Right atrium auricular region (tissue), 2 donors: Measurements from ENCODE around the gene AGAP6. TPM values are rescaled to one million over a fixed set of nuclear protein-coding genes. Genes with fewer than 3 reads are reported as not detected.
"Not testable (repeated sequence)": the region's sequence is repeated elsewhere in the genome, so short reads cannot be mapped to it uniquely, and the experiment has no call there.

Experiments
- DNase-seq: peaks from one replicate; pipeline ENCODE4 v3.0.0-alpha.2; 2019; ENCODE audit warnings: low spot score
- H3K27ac ChIP-seq, 2 donors: fragments of 200-600 bp; sonication (generic); 1 replicate in 1 of 2; 2 replicates in 1 of 2; pipeline ENCODE4 v1.5.1; 2016 to 2019
- H3K27me3 ChIP-seq, 2 donors: fragments of 200-600 bp; sonication (generic); one replicate each; pipeline versions ENCODE4 v1.5.1 to v1.6.0; 2017 to 2019
- H3K36me3 ChIP-seq: fragments of 200-600 bp; sonication (generic); one replicate; pipeline ENCODE4 v1.5.1; 2016
- H3K4me1 ChIP-seq, 2 donors: fragments of 200-600 bp; sonication (generic); one replicate each; pipeline versions ENCODE4 v1.5.1 to v1.6.0; 2017 to 2019
- H3K4me3 ChIP-seq, 2 donors: fragments of 200-600 bp; sonication (generic); 1 replicate in 1 of 2; 2 replicates in 1 of 2; pipeline ENCODE4 v1.5.1; 2017 to 2019; ENCODE audit warnings: mild to moderate bottlenecking in 1 of 2, moderate library complexity in 1 of 2
- H3K9me3 ChIP-seq, 2 donors: fragments of 200-600 bp; sonication (generic); one replicate each; pipeline ENCODE4 v1.5.1; 2019
- total RNA-seq, 2 donors: library from RNA; depleted of rRNA; stranded (reverse); fragments of >200 nt; gene quantifications; one replicate each; pipeline ENCODE4 v1.1.0, GENCODE V29; 2016
- TF ChIP-seq, protein P1 (sequence below), 2 donors: fragments of 200-600 bp; sonication (generic); IDR thresholded peaks; one replicate each; pipeline ENCODE4 v1.5.1; 2019; ENCODE audit warnings: antibody characterized with exemption in 2 of 2

AGAP6 gene
- total RNA-seq, 2 donors from 2014 or later = 2.6 to 4.5 TPM

DNA sequence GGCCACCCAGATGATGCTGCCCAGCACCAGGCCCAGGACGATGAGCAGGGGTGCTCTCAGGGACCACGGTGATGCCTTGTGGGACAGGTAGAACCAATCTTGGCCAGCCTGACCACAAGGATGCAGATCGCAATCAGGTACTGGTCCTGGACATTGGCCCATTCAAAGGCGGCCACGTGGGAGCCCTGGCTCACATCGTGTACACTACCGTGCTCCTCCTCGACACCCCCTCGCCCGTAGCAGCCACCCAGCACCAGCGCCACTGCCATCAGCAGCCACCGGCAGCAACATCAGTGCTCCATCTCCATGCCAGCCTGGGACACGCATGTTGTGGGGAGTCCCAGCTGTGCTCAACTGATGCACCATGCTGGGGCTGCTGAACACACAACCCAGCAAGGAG, 39.0 kb downstream of the AGAP6 start:
- no peak overlapping the region for H3K27ac ChIP-seq

DNA sequence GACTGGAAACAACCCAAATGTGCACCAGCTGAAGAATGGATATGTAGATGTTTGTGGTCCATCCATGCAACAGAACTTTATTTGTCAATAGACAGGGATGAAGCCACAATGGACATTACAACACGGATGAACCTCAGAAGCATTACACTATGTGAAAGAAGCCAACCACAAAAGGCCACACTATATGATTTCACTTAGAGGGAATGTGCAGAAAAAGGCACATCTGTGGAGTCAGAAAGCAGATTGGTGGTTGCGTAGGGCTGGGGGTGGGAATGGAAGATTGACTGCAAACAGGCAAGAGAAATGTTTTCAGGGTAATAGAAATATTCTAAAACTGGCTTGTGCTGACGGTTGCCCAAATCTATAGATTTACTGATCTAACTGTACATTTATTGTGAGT, 45.3 kb downstream of the AGAP6 start:
- TF ChIP-seq, protein P1, sequence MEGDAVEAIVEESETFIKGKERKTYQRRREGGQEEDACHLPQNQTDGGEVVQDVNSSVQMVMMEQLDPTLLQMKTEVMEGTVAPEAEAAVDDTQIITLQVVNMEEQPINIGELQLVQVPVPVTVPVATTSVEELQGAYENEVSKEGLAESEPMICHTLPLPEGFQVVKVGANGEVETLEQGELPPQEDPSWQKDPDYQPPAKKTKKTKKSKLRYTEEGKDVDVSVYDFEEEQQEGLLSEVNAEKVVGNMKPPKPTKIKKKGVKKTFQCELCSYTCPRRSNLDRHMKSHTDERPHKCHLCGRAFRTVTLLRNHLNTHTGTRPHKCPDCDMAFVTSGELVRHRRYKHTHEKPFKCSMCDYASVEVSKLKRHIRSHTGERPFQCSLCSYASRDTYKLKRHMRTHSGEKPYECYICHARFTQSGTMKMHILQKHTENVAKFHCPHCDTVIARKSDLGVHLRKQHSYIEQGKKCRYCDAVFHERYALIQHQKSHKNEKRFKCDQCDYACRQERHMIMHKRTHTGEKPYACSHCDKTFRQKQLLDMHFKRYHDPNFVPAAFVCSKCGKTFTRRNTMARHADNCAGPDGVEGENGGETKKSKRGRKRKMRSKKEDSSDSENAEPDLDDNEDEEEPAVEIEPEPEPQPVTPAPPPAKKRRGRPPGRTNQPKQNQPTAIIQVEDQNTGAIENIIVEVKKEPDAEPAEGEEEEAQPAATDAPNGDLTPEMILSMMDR (IDR thresholded peaks at IDR 0.05) = no peak
- Histone ChIP-seq H3K9me3 (no peaks in the 10 kb centered on the region), H3K4me1 (no peaks in the 10 kb centered on the region), H3K4me3 (no peak overlapping the region), H3K36me3 (no peaks in the 10 kb centered on the region), H3K27ac (no peak overlapping the region), H3K27me3 (no peaks in the 10 kb centered on the region)
- DNase-seq = no peak

More for the DNA sequence above, 39.0 kb downstream of the AGAP6 start:
- TF ChIP-seq, protein P1 (IDR thresholded peaks at IDR 0.05) = no peak
- no peaks in the 10 kb centered on the region for H3K27me3 ChIP-seq
- no peak overlapping the region for H3K4me3 ChIP-seq
- DNase-seq = no peak
- H3K9me3 ChIP-seq = no peaks in the 10 kb centered on the region
- H3K4me1 ChIP-seq = no peaks in the 10 kb centered on the region
- H3K36me3 ChIP-seq = no peaks in the 10 kb centered on the region

DNA sequence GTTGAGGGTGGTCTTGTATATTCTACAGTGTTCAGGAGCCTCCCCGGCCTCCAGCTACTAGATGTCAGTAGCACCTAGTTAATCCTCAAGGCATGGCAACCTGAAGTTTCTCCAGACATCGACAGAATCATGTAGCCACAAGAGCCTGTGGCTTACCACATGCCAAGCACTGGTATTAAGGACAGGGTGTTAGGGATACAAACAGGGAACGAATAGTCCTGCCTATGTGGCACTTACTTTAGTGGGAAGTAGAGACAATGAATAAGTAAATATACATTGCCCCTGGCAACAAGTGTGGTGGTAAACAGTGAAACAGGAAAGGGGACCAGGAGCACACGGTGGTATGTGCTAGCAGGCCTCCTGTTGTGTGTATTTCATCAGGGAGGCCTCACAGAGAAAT, 47.1 kb downstream of the AGAP6 start:
- H3K27ac ChIP-seq, H3K4me3 ChIP-seq, H3K36me3 ChIP-seq, H3K4me1 ChIP-seq, H3K27me3 ChIP-seq, DNase-seq, H3K9me3 ChIP-seq: not testable (repeated sequence)

DNA sequence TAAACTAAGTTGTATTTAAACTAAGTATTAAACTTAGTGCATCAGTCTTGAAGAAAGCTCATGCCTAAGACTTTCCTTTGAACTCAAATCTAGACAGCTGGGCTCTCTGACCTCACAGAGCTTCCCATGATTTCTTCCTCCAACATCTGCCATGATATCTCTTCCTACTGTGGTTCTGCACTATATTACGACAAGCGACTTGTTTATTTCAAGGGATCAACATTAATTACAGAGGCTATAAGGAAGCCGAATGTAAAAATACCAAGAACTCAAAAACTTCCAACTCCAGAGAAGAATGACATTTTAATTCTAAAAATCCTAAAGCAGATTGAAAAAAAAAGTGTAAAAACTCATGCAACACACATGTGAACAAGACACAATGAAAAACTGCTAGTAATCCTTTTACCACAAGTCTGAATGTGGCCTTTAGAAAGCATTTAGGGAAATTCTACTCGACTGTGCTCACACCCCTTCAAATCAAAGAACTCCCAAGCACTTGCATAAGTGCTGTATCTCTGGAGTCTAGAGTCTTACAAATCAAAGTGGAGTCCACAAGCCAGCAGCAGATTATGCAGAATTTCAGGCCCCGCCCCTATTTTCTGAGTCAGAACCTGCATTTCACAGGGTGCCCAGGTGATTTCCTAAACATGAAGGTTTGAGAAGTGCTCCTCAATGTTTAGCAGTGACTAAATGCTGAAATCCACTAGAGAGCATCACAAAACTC, 56.9 kb downstream of the AGAP6 start:
- DNase-seq = no peak

DNA sequence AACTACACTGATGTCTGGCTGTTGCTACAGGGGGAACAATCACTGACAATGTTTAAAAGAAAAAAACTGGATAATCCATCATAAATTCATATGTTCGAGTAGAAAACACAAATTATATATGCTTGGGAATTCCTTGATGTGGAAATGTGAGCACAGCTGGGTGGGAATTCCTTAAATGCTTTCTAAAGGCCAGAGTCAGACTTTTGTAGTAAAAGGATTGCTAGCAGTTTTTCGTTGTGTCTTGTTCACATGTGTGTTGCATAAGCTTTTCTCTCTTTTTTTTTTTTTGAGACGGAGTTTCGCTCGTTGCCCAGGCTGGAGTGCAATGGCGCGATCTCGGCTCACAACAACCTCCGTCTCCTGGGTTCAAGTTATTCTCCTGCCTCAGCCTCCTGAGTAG, 58.3 kb downstream of the AGAP6 start:
- H3K27me3 ChIP-seq, H3K4me1 ChIP-seq, H3K4me3 ChIP-seq, DNase-seq, H3K27ac ChIP-seq, H3K9me3 ChIP-seq: not testable (repeated sequence)
- peaks cover 11% of the 10 kb centered on the region for H3K36me3 ChIP-seq

More for the DNA sequence above, 56.9 kb downstream of the AGAP6 start:
- Histone ChIP-seq H3K36me3 (peaks cover 11% of the 10 kb centered on the region), H3K4me3 (no peak overlapping the region), H3K27me3 (no peaks in the 10 kb centered on the region), H3K4me1 (no peaks in the 10 kb centered on the region), H3K27ac (no peak overlapping the region), H3K9me3 (no peaks in the 10 kb centered on the region)
- TF ChIP-seq, protein P1 (IDR thresholded peaks at IDR 0.05) = no peak

DNA sequence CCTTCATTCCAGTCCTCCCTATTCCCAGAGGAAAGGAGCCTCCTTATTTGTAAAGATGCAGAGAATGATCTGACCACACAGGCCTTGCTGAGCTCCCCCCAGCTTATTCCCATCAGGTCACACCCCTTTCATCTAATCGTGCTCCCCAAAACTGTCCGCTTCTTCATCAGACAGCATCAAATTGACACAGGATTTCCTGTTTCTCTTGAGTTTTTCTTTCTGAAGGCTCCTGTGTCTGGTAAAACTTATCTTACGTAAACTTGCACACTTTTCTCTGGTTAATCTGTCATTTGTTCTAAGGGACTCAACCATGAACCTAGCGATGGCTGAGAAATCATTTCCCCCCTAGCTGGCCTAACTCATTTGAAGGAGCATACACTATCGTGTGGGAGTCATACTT, 59.4 kb downstream of the AGAP6 start:
- not testable (repeated sequence) for H3K9me3 ChIP-seq, H3K27me3 ChIP-seq, DNase-seq, H3K27ac ChIP-seq, H3K4me3 ChIP-seq, H3K4me1 ChIP-seq
- peaks cover 11% of the 10 kb centered on the region for H3K36me3 ChIP-seq

DNA sequence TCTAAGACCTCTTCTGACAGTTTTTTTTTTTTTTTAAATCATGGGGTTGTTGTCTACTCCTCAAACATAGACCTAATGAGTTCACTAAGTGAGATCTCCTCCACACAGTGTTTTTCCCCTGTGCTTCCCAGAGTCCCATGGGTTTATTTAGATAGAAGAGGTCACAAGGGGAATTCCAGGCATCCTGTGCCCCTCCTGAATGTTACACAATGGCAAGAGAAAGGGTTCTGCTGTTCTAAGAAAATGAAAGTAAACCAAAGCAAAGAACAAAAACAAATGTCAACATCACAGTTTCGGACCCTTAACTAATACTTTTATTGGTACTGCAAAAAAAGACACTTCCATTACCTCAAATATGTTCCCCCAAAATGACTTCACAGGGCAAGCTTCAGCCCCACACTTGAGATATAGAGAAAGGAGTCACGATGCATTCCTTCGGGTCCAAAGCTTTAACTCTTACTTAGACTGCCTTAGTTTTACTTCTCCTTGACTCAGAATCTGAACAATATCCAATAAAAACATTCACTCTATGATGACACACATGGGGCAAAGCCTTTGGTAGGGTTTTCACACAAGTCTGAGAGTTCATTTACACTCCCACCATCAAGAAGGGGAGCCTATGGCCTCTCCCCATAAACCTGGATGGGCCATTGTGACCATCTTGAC, 63.9 kb downstream of the AGAP6 start:
- not testable (repeated sequence) for H3K4me1 ChIP-seq, H3K9me3 ChIP-seq, DNase-seq, H3K4me3 ChIP-seq, H3K27me3 ChIP-seq
- Histone ChIP-seq H3K36me3 (peaks cover 14% of the 10 kb centered on the region), H3K27ac (peak overlapping the region; percentile 31 to 78)

DNA sequence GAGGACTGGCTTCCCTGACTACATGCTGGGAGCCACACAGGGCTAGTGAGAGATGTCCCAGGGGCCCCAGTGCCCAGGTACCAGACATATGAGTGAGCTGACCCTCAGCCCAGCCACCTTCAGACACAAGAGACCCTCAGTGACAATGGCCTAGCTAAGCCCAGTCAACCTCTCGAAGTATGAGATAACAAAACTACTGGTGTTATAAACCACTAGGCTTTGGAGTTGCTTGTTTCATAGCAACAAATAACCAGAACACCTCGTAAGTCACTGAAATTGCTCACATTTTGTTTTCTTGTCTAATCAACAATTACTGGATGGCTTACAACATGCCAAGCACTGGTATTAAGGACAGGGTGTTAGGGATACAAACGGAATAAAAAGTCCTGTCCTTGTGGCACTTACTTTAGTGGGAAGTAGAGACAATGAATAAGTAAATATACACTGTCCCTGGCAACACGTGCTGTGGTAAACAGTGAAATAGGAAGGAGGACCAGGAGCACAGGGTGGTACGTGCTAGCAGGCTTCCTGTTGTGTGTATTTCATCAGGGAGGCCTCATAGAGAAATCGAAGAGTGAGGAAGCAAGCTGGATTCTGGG, 64.7 kb downstream of the AGAP6 start:
- Histone ChIP-seq H3K27ac (peak overlapping the region; percentile 31 to 78), H3K36me3 (peaks cover 14% of the 10 kb centered on the region)
- not testable (repeated sequence) for DNase-seq, H3K4me3 ChIP-seq, H3K27me3 ChIP-seq, H3K9me3 ChIP-seq, H3K4me1 ChIP-seq

DNA sequence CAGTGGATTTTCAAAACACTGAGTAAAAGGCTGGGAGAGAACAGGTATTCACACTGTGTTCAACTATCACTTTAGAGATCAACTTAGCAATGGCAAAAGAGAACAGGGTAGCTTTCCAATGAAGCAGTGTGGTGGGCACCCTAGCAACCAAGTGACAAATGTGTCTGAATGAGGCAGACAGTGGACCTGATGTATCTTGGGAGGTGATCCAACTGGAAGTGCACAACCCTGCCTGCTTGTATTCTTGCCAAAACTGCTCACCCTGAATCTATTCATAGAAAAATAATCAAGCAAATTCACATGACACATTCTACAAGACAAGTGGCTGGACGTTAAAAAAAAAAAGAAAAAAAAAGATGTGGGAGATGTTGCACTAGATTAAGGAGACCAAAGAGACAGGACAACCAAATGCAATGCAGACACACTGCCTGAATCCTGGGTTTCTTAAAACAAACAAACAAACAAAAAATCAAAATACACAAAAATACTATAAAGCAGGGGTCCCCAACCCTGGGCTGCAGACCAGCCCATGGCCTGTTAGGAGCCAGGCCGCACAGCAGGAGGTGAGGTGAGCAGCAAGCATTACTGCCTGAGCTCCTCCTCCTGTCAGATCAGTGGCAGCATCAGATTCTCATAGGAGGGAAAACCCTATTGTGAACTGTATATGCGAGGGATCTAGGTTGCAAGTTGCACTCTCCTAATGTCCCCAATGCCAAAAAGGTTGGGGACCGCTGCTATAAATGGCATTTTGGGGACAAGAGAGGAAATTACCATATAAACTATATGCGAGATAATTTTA, 67.5 kb downstream of the AGAP6 start:
- peak overlapping the region; percentile 4 to 78 for H3K27ac ChIP-seq
- H3K36me3 ChIP-seq, H3K4me1 ChIP-seq, H3K9me3 ChIP-seq, H3K4me3 ChIP-seq, H3K27me3 ChIP-seq, DNase-seq: not testable (repeated sequence)

DNA sequence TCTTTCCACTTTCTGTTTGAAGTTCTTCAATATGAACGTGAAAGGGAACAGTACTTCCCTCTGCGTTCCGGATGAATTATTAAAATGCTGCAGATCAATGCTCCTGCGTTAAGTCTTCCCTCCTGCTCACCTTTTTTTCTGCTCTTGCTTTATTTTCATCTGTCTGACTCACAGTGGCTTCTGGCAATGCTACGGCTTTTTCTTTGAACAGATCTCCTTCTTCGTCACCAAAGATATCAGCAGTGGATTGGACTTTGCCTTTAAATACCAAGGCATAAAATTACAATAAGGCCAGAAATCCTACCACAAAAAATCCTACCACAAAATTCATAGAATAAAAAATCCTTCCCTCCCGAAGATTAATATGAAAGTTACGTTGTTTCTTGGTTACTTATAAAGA, 68.4 kb downstream of the AGAP6 start:
- H3K27me3 ChIP-seq, H3K36me3 ChIP-seq, H3K4me1 ChIP-seq, H3K9me3 ChIP-seq, DNase-seq, H3K4me3 ChIP-seq: not testable (repeated sequence)
- H3K27ac ChIP-seq = peak overlapping the region in 1 of 2 donors; percentile 78

DNA sequence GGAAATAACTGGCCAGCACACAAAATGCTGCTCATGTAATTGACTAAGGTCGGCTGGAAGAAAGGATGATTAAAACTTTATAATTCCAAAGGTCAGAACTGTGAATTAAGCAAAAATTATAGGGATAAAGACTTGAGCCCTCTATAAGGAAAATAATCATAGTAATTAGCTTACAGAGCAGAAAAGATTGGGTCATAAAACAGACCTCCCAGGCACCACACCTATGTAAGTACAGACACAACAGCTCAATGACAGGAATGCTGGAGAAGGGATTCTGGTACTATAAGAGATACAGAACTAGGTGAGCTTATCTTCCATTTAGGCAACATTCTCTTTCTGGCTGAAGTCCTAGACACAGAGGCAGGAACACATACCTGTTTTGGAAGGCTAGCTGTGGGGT, 70.5 kb downstream of the AGAP6 start:
- H3K9me3 ChIP-seq, H3K4me1 ChIP-seq, H3K27me3 ChIP-seq, H3K4me3 ChIP-seq, DNase-seq, H3K36me3 ChIP-seq: not testable (repeated sequence)
- peak overlapping the region; percentile 8 to 72 for H3K27ac ChIP-seq
